GM21786 (cell line): ENCODE results near the gene SPRR5.

Source experiments
- ATAC-seq: cut with Tn5 transposase; IDR thresholded peaks from one replicate; pipeline ENCODE4 v1.9.1; 2021; ENCODE audit not compliant: unreplicated experiment

SPRR5 gene, protein sequence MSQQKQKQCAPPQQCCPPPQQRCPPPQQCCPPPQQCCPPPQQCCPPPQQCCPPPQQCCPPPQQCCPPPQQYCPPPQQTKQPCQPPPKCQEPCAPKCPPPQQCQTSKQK

DNA sequence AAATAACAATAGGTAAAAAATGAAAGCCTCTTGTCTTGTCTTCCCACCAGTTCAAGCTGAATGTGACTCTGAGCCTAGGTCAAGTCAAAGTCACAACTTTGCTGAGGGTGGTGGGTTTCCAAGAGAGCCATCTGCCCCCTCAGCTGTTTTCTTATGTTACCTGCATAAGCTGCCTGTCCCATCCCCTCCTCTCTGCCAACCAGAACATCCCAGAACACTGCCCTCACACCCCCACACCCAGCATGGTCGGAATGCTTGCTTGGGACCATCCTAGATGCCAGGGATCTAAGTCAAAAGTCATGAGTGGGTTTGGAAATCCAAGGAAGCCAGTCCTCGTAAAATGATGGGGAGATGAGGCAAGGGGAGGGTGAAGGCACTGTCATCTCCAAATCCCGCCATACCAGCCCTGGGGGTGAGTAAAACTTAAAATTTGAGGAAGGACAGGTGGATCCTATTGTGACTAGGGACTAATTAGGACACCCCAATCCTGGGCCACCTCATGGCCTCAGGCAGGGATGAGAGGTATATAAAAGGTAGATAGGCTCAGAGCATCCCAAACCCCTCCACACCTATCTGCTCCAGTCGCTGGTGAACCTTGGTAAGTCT lies at the start of gene SPRR5:
Gene SPRR5, plus strand, starts transcription at position 556 of the 606 bp plus-strand sequence. CDS start 1,349 bp downstream, outside the sequence.
- no peak for ATAC-seq

DNA sequence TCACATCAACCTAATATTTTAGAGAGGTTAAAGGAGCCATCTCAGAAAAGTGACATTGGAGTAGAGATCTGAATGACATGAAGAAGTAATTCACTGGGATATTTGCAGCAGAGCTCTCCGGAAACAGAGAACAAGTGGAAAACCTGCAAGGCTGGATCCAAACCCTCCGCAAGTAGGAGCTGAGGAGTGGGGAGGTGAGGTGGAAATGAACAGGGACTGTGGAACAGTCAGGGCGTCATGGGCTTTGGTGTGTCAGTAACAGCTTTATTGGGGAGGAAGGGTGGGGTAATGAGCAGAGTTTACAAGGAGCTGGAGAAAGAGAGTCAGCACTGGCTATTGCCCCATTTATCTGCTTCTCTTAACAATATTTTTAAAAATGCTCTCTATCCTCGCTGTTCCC lies 48.0 kb upstream of the SPRR5 start:
- no peak for ATAC-seq

DNA sequence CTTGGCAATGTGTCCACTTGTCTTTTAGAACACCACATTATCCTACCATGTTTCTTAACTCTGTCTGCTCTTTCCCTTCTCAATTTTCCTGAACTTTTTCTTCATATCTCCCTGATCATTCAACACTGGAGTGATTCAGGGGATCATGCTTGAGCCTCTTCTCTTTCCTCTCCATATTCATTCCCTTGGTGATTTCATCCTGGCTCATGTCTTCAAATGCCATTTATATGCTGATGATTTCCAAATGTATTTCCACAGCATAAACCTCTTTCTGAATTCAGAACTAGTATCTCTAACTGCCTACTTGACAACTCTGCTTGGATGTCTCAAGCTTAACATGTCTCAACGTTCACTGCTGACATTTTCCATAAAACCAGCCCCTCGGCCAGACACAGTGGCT lies 47.1 kb upstream of the SPRR5 start:
- ATAC-seq: no peak

DNA sequence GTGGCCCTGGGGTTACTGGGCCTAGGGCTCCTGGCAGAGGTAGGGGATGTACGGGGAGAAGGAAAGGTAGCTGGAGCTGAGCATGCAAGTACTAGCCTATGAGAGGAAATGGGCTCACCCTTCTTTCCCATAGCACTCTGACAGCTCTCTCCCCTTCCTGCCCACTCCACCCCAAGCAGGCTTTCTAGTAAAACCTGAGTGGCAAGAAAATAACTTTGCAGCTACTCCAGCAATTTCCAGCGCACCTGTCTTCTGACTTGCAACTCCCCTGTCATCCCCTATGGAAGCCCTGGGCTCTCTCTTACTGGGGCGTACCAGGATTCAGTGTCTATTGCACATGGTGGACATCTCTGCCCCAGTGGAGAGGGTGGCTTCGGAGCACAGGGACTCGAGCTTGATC lies 45.4 kb upstream of the SPRR5 start:
- no peak for ATAC-seq

DNA sequence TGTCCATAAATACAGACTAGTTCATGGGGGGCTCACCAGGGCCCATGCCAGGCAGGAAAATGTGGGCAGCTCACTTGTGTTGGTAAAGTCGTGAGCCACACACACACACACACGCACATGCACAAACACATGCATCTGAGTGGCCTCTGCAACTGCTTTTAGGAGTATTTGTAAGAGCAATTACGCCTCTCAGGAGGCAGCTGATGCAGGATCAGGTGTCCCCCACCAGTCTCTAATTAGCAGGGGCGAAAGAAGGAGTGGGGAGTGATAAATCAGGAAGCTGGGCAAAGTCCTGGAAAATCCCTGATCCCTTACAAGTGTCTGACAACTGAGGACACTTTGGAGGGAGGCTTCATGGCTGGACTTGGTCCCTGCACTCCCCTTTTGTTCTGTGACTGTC lies 44.4 kb upstream of the SPRR5 start:
- ATAC-seq: no peak

DNA sequence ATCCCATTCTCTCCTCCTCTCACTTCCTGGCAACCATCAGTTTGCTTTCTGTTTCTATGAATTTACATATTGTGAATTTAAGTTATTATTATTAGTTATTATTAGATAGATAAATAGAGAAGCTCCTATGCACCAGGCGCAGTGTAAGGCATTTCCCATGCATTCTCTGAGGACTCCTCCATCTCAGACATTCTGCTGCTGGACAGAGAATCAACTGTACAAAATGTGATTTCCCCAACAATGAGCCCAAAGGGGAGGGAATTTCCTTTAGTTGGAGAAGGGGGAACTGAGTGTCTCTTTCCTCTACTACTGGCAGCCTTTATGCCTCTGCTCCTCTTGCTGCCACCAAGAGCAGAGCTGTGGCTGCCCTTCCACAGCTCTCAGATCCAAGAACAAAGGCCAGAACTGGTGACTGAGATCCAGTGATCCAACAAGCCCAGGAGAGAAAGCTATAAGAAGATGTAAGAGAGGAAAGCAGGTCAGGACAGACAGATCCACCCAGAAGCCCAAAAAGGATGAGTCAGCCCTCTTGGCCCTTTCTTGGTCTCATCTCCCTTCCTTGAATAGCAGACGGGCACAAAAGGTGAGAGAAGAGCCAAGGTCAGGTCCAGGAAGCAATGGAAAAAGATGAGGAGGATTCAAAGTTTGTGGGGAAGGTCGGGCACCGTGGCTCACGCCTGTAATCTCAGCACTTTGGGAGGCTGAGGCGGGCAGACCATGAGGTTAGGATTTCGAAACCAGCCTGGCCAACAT lies 42.1 kb upstream of the SPRR5 start:
- no peak for ATAC-seq

DNA sequence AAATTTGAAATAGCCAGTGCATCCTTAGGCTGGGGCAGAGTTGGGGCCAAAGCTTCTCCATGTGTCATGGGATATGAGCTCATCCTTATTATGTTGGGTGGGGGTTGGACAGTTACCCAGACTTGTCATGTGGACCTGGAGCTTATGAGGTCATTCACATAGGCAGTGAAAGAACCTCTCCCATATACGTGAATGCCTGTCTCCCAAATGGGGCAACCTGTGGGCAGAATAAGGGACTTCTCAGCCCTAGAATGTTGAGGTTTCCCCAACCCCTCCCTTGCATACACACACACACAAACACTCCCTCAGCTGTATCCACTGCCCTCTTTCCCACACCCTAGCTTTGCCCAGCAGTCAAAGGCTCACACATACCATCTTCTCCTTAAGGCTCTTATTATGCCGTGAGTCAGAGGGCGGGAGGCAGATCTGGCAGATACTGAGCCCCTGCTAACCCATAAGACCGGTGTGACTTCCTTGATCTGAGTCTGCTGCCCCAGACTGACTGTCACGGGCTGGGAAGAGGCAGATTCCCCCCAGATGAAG lies 40.9 kb upstream of the SPRR5 start:
- ATAC-seq: no peak

DNA sequence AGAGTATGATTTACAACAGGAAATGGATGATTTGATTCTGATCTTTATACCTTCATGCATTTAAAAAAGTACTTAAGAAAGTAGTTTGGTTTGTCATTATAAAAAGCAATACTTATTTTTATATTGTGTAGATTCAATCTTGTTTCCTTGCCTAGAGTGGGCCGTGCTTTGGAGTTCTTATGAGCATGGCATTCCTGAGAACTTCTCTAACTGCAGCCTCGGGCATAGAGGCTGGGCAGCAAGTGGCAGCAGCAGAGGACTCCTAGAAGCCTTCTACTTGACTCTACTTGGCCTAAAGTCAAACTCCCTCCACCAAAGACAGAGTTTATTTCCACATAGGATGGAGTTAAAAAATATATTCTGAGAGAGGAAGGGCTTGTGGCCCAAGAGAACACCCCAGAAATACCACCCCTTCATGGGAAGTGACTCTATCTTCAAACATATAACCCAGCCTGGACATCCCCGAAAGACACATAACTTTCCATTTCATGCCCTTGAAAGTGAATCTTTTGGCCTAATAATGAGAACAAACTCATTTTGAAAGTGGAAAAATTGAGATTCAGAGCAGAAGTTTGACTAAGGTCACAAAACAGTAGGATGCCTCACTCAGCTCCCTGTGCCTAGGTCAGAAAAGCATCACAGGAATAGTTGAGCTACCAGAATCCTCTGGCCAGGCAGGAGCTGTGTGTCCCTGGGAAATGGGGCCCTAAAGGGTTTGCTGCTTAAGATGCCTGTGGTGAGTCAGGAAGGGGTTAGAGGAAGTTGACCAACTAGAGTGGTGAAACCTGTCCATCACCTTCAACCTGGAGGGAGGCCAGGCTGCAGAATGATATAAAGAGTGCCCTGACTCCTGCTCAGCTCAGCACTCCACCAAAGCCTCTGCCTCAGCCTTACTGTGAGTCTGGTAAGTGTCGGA lies 39.1 kb upstream of the SPRR5 start, which contains the start of gene IVL:
Gene IVL, plus strand, starts transcription at position 861 of the 916 bp plus-strand sequence. CDS start 1,252 bp downstream, outside the sequence.
- peak; percentile 43 for ATAC-seq

DNA sequence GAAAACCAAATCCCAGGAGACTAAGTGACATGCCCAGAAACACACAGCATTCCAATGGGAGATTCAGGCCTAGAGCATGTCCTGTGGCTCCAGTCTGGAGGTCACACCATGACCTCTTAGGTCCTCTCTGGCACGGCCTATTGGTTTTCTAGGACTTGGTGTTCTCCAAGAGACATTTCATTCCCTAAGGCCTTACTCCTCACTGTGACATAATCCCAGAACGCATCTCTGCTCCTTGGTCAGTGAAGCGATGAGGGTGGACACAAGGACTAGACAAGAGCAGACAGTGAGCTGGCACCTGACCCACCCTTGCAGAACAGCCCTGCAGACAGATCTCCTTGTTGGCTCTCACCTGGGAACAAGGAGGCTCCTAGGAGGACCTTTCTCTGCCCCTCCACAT lies 37.8 kb upstream of the SPRR5 start:
- ATAC-seq: no peak

DNA sequence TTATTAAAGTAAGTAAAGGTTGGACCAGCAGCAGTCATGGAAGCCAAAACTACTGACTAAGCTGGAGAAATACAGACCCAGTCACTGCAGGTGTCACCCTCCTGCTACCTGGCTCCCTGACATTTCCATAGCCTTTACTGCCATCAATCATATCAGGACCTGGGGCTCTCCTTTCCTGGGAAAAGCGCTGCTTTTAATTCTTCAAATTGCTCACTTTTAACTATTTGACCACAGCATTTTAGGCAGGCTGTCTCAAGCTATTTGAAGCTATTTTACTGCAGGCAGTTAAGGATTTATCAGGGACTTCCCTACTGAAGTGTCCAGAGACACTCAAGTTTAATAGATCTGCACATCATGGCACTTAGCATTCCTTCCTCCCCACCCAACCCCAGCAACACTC lies 34.5 kb upstream of the SPRR5 start:
- ATAC-seq: no peak

DNA sequence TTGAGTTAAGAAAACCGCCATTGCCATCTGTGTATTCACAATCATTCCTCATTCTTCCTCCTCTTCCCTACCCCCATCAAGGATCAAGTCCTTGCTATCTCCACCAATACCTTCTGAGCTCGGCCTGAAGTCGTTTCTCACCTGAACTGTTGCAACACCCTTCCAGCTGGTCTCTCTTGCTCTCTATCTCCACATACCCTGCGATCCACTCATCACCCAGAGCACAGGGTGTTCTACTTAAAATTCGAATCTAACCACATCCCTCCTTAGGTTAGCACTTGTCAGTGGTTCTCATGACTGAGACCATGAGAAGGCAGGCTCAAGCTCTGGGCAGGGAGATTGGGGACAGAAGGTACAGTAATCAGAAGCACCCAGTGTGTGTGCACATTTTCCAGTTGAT lies 34.1 kb upstream of the SPRR5 start:
- ATAC-seq: no peak

DNA sequence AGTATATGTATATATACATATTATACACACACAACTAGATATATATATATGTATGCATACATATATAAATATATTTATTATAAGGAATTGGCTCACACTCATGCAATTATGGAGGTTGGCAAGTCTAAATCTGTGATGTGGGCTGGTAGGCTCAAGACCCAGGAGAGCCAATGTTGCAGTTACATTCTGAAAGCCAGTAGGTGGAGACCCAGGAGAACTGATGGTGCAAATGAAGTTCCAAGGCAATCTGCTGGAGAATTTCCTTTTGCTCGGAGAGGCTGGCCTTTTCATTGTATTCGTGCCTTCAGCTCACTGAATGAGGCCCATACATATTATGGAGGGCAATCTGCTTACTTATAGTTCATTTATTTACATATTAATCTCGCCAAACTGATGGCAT lies 29.2 kb upstream of the SPRR5 start:
- no peak for ATAC-seq

DNA sequence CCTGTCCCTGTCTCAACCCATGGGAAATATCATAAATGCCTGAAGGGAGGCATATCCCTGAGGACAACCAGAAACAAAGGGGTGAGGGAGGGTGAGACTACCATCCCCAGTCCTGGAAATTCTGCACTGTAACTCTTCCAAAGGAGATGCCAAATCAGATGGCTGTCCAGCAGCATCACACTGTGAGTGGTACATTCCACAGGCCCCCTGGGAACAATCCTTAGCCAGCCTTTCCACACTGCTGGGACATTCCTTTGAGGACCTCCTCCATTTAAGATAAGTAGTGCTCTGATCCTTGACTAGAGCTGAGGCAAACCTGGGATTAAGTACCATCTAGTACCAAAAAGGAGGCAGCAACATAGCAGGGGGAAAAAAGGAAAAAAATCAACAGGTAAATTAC lies 27.9 kb upstream of the SPRR5 start:
- no peak for ATAC-seq

DNA sequence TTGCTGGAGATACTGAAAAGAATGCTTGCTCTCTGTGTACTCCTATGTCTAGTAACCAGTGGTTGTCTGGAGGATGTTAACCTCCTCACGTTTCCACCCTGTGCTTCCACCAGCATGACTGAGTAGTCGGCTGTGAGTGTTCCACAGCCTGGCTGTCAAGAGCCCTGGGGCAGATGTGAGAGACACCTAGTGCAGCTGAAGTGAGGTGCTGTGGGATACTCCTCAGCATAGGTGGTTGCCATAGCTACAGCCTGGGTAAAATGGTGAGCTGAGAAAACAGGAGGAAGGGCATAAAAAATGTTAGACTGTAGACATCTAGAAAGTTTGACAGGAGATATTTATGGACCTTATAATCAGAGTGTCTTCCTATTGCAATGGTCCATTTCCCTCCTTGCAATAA lies 22.8 kb upstream of the SPRR5 start:
- ATAC-seq: no peak

DNA sequence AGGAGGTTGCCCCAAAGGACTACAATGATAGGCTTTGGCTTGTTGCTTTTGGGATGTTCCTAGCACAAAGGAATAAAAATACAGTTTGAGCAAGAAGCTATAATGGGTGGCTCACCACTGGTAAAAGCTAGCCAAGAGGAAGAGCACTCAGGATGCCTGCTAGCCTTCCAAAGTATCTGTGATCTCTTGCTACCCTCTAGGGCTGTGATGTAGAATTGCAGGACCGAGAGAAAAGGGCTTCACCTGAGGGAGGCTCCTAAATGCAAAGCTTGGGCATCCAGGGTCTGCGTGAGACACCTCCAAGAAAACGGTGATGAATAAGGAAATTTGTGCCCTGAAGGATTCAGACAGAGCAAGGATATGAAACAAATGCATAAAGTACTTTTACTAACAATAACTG lies 20.9 kb upstream of the SPRR5 start:
- ATAC-seq: no peak

DNA sequence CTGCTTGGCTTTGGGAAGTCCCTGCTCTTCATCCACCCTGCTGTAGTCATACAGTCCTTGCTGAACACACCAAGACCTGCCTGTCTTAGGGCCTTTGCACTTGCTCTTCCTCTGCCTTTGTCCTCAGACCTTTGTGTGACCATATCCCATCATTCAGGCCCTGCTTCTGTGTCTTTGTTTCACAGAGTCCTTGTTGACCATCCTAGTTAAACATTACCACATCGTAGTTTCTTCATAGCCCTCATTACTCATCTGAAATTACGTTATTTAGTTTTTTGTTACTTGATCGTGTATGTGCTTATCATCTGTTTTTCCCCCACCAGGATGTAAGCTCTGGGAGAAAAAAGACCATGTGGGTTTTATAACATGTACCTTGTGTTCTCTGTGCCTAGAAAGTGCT lies 18.3 kb upstream of the SPRR5 start:
- no peak for ATAC-seq

DNA sequence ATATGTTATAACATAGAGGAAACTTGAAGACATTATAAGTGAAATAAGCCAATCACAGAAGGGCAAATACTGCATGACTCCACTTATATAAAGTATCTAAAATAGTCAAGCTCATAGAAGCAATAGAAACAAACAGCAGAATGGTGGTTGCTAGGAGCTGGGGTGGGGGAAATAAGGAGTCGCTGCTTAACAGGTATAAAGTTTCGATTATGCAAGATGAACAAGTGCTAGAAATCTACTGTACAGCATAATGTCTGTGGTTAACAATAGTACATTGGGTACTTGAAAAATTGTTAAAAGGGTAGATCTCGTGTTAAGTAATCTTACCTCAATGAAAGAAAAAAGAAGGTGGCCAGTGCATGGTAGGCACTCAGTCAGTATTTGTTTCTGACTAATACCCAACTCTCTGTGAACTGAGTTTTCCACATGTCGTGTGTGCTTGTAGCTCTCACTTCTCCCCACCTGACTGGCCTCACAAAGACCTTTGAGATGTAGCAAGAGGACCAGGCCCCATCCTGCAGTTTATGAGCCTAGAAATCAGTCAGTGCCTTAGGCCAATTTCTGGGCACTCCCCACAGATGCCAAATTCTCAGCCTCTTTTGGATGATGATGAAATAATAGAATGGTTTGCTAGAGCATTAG lies 14.7 kb upstream of the SPRR5 start:
- ATAC-seq: no peak

DNA sequence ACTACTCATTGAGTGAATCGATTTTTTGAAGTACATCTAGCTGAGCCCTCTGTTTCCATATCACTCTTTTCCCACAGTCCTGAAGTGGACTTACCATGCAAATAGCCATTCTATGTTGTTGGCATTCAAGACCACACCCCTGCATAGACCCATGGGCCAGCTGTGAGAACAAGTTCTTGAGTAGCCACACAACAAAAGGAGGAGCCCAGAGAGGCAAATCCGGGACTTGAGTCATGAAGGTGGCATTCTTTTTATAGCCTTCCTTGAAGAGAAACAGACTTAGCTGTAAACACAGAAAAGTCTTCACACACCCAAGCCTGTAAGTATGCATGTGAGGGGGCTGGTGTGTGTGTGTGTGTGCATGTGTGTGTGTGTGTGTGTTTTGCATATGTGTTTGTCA lies 13.8 kb upstream of the SPRR5 start:
- no peak for ATAC-seq

DNA sequence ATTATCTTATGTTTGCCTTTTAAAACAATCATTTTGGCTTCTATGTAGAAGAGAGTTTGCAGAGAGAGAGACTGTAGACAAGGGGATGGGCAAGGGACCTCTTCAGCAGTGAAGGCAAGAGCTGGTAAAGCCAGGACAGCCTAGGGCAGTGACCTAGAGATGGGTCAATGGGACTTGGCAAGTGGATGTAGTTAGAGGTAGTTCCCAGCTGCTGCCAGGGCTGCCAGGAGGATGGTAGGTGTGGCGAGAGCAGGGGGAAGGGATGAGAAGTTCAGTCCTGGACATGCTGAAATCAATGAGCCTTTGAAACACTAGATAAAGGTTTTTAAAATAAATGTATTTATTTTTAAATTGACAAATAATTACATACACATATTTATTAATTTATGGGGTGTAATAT lies 6.4 kb upstream of the SPRR5 start:
- no peak for ATAC-seq

DNA sequence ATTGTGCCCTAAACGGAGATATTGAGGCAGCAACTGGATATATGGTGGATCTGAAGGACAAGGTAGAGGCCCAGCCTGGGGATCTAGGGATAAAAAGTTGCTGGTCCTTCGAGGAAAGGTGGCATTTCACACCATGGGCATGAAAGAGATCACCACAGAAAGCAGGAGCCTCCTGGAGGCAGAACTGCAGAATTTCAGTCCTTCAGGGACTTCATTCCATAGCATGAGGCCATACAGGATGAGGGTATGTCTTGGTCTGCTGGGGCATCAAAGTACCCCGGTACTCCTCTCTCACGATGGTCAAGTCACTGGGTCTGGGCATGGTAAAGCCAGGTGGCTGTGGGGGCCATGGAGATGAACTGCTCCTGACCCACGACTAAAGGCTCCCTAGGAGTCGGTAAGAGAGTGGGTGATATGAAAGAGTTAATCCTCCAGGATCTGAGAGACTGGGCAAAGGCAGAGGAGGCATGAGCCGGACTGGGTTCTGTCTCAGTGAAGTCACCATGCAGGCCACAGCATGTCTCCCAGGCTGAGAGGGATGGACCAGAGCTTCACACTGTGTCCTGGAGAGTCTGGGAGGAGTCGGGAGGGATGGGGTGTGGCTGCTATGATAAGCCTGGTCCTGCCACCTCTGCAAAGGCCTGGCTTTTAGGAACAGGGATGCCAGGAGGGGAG lies 5.8 kb upstream of the SPRR5 start:
- ATAC-seq: no peak
